ENCODE measurements around the gene LRRC55.

Gene LRRC55

DNA sequence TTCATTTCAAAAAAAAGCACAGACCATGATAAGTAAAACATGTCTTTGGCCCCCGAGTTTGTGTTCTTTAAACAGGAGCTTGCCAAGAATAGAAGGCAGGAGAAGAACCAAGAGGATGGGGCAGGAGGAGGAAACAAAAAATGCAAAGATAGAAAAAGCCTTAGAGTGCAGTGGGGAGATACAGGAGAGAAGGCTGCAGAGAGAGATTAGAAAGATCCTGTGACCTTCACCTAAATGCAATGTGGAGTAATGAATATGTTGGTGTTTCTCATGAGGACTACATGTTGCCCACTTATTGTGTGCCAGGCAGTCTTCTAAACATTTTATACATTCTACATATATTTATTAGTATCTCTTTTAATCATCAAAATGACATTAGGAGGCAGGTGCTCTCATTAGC, 57.6 kb downstream of the LRRC55 start:
- DNase-seq, result no peak

DNA sequence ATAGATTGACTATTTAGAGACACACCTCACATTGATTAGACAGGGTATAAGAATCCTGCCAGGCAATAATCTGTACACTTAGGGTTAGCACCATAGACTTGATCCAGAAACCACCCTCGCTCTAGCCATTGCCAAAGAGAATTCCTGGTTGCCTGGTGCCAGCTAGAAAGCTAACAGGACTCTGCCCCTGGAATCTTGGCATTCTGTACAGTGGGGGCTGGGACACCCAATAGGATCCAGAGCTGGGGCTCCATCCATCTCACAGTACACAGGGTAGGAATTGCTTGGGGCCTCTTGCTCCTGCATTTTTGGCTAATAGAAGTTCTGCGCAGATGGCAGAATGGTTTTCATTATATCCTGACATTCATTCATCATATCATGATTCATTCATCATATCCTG, 58.3 kb downstream of the LRRC55 start:
- DNase-seq, result no peak

DNA sequence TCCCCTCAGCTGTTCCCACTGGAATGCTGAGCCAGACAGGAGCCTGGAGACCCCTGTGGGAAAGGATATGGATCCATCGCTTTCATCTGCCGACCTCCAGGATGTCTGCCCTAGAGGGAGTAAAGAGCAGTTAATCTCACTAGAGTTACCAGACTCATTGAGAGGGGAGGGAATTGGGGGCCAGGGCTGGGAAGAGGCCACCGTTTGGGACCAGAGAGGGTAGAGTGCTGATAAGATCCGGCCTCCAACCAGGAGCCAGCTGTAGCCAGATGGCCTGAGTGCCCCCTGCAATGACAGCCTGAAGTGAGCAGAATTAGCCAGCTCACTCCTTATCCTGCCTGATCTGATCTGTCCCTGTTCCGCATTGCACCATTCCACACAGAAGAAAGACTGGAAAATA, 59.0 kb downstream of the LRRC55 start:
- DNase-seq, result no peak
